Epithelial cell of esophagus (primary cell): Measurements from ENCODE around the gene HMG20B.

Experiments
- DNase-seq: peaks from one replicate; pipeline ENCODE4 v3.0.0; 2010; ENCODE audit warnings: low read depth
- H3K4me3 ChIP-seq: 2 replicates; pipeline ENCODE4 v1.5.1; 2011; ENCODE audit warnings: mild to moderate bottlenecking, low read length, control low read depth
- TF ChIP-seq, protein P1 (sequence below): IDR thresholded peaks from 2 replicates; pipeline ENCODE4 v1.5.1; 2011; ENCODE audit warnings: low read depth, mild to moderate bottlenecking, low read length, control low read depth, inconsistent platforms; ENCODE audit not compliant: insufficient read depth; ENCODE audit errors: missing control alignments

The HMG20B gene

DNA sequence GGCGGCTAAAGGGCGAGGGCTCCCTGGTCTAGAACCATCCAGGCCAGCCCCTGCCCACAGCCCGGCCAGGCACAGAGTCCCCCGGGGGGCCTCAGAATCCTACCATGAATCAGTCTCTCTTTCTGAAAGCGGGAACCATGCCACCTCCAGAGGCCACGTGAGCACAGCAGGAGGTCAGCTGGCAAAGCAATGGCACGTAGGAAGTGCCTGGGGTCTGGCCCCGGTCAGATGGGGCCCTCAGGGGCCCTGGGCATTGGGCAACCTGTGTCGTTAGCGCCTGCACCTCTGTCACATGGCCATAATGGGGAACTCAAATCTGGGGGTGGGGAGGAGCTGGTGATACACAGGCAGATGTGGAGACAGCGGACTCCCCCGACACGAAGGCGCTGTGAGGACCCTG, 24.1 kb upstream of the HMG20B start:
- DNase-seq, result no peak
- TF ChIP-seq, protein P1, sequence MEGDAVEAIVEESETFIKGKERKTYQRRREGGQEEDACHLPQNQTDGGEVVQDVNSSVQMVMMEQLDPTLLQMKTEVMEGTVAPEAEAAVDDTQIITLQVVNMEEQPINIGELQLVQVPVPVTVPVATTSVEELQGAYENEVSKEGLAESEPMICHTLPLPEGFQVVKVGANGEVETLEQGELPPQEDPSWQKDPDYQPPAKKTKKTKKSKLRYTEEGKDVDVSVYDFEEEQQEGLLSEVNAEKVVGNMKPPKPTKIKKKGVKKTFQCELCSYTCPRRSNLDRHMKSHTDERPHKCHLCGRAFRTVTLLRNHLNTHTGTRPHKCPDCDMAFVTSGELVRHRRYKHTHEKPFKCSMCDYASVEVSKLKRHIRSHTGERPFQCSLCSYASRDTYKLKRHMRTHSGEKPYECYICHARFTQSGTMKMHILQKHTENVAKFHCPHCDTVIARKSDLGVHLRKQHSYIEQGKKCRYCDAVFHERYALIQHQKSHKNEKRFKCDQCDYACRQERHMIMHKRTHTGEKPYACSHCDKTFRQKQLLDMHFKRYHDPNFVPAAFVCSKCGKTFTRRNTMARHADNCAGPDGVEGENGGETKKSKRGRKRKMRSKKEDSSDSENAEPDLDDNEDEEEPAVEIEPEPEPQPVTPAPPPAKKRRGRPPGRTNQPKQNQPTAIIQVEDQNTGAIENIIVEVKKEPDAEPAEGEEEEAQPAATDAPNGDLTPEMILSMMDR, result no peak
- H3K4me3 ChIP-seq, result no peak overlapping the region

DNA sequence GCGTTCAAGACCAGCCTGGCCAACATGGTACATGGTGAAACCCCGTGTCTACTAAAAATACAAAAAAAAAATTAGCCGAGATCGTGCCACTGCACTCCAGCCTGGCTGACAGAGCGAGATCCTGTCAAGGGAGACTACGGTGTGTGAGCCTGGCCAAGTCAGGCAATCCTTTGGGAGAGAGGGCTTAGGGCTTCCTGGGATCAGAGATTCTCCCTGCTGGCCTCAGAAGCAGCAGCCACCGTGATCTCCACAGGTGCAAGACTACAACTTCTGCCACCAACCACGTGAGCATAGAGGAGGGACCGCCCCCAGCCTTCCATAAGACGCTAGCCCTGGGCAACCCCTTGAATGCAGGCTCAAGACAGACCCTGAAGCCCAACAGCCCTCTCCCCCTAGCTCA, 22.9 kb upstream of the HMG20B start:
- no peak overlapping the region for H3K4me3 ChIP-seq
- TF ChIP-seq, protein P1, result no peak
- no peak for DNase-seq

- no peak for DNase-seq
- TF ChIP-seq, protein P1, result no peak
These were observed 21.6 kb upstream of the HMG20B start for GRCh38 chr19:3550947-3551791.

DNA sequence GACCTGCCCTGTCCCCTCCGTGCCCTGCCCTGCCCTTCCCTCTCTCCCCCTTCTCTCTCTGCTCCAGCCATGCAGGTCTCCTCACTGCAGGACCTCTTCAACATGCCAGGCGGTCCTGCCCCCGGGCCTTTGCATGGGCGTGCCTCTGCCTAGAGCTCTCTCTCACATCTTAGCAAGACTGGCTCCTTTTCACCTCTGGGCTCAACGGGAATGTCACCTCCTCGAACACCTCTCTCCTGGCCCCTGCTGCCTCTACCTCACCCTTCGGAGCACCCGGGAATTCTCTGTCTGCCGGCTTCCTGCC, 21.0 kb upstream of the HMG20B start:
- TF ChIP-seq, protein P1, result no peak
- DNase-seq, result no peak
- H3K4me3 ChIP-seq, result no peak overlapping the region

More at GRCh38 chr19:3550947-3551791, 21.6 kb upstream of the HMG20B start:
- H3K4me3 ChIP-seq, result no peak overlapping the region

DNA sequence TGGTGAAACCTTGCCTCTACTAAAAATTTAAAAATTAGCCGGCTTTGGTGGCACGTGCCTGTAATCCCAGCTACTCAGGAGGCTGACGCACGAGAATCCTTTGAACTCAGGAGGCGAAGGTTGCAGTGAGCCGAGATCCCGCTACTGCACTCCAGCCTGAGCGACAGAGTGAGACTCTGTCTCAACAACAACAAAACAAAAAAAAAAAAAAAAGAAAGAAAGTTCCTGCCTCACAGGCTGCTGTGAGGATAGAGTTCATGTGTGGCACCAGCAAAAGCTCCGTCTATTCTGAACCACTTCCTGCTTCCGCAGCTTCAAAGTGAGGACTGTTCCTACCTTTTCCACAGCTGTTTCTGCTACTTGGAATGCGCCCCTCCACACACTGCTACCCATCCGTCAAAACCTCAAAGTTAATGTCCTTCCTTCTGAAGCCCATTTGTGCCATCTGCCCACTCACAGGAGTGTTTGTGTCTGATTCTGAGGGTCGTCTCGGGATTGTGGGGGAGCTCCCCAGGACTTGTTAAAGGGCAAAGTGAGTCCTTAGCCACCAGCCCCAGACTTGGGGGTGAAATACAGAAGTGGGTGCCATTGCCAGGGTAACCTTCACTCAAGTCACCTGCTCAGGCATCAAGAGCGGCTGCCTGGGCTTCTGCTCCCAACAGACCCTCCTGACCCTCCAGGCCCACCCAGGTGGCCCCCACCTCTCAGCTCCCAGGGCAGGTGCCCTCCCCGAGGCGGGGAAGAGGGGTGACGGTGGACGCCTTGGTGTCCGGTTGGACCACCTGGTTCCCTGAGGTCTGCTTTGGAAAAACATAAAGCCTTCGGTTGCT, 18.3 kb upstream of the HMG20B start:
- H3K4me3 ChIP-seq, result no peak overlapping the region
- no peak for DNase-seq
- TF ChIP-seq, protein P1, result no peak

DNA sequence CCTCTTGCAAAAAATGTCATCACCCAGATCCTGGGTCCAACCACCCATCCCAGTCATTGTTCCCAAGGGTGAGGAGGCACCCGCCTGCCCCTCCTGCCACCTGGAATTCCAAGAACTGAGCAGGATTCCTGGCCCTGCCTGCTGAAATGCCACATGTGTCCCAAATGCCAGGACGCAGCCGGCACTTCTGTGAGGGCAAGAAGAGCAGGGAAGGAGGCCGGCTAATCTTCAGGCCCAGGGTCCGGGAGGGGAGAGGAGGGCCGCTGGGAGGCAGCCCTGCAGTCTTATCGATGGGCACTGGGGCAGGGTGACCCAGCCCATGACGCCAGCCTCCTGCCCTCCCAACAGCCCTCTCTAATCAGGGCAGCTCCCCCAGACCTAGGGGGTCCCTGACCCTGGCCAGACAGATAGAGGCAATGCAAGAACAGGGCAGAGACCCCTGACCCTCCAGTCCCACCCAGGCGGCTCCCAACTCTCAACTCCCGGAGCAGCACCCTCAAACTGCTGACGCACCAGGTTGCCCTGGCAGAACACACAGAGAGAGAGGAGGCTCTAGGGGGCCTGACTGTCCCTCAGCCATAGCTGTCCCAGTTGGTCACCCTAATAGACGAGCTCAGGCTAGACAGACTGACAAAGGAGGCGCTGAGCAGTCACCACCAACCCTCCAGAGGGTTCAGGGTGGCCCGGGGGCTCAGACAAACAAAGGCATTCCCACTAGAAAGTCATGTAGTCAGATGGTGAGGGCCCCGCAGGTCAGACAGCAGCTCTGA, 16.9 kb upstream of the HMG20B start:
- DNase-seq, result no peak
- TF ChIP-seq, protein P1, result no peak
- peak overlapping the region; percentile 80 for H3K4me3 ChIP-seq
